ENCODE data around the gene ART4. TPM values are rescaled to one million over a fixed set of nuclear protein-coding genes. Genes with fewer than 3 reads are reported as not detected.

Gene ART4
- total RNA-seq, 1 experiment from 2014 or later: not detected

GRCh38 chr12:14780859-14781258 is 62.5 kb downstream of the ART4 start:
- no peak for DNase-seq (ENCODE audit: low read depth, low spot score)
- Histone ChIP-seq H3K4me1 (ENCODE audit: control insufficient read depth in 1 of 2, insufficient read depth in 2 of 2, low read length in 2 of 2) (peaks cover 18 to 19% of the 10 kb centered on the region in 2 experiments), H3K9me3 (ENCODE audit: control insufficient read depth in 1 of 2, insufficient read depth in 1 of 2, low read depth in 1 of 2, low read length in 2 of 2) (no peaks in the 10 kb centered on the region), H3K36me3 (ENCODE audit: control insufficient read depth in 1 of 2, insufficient read depth in 2 of 2, low read length in 2 of 2) (peaks cover 3 to 6% of the 10 kb centered on the region in 2 experiments; a peak in 3 of 4 replicates), H3K9ac (ENCODE audit: low read length) (no peak overlapping the region), H2AFZ (ENCODE audit: low read depth, low read length, poor library complexity, severe bottlenecking) (no peak overlapping the region), H3K79me2 (ENCODE audit: insufficient read depth, low read length) (no peaks in the 10 kb centered on the region), H3K27ac (ENCODE audit: low read depth, low read length) (no peak overlapping the region), H3K9me2 (ENCODE audit: insufficient read depth) (no peaks in the 10 kb centered on the region), H4K20me1 (ENCODE audit: insufficient read depth) (no peaks in the 10 kb centered on the region), H3K27me3 (ENCODE audit: insufficient read depth, low read length) (no peaks in the 10 kb centered on the region), H3K4me3 (replicated peaks in 1 of 2; ENCODE audit: low read depth in 1 of 2, low read length in 2 of 2) (no peak overlapping the region), H3K4me2 (ENCODE audit: low read length) (no peak overlapping the region)
- BruUV-seq (replicated peaks): no TSS peak
- ChIA-PET RAD21 (ENCODE audit: low non-redundant PET in 1 of 2, low total read pairs in 2 of 2, uncharacterized antibody in 2 of 2, unreplicated experiment in 2 of 2) (no interaction called here), CTCF (no interaction called here), POLR2A (interaction anchor here (1.6 kb wide), 1 partner anchor 10 kb away, joined by 5 read pairs; a partner anchor contains a TSS)
- no peak for ATAC-seq
- no peak for TF ChIP-seq POLR2A (IDR thresholded peaks at IDR 0.05; ENCODE audit: borderline replicate concordance, extremely low read depth, insufficient read depth, insufficient read length)
- TF ChIP-seq JUND (IDR thresholded peaks at IDR 0.05): no peak
- no peak for TF ChIP-seq EZH2 (IDR thresholded peaks at IDR 0.05)
- TF ChIP-seq, protein P1, sequence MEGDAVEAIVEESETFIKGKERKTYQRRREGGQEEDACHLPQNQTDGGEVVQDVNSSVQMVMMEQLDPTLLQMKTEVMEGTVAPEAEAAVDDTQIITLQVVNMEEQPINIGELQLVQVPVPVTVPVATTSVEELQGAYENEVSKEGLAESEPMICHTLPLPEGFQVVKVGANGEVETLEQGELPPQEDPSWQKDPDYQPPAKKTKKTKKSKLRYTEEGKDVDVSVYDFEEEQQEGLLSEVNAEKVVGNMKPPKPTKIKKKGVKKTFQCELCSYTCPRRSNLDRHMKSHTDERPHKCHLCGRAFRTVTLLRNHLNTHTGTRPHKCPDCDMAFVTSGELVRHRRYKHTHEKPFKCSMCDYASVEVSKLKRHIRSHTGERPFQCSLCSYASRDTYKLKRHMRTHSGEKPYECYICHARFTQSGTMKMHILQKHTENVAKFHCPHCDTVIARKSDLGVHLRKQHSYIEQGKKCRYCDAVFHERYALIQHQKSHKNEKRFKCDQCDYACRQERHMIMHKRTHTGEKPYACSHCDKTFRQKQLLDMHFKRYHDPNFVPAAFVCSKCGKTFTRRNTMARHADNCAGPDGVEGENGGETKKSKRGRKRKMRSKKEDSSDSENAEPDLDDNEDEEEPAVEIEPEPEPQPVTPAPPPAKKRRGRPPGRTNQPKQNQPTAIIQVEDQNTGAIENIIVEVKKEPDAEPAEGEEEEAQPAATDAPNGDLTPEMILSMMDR (IDR thresholded peaks at IDR 0.05 in 2 of 3, conservative IDR thresholded peaks at IDR 0.05 in 1 of 3; ENCODE audit: borderline replicate concordance in 1 of 3, insufficient read depth in 1 of 3, low read depth in 2 of 3, low read length in 2 of 3): no peak
- no peak for TF ChIP-seq SRF (IDR thresholded peaks at IDR 0.05; ENCODE audit: low read depth)
- TF ChIP-seq, protein P2, sequence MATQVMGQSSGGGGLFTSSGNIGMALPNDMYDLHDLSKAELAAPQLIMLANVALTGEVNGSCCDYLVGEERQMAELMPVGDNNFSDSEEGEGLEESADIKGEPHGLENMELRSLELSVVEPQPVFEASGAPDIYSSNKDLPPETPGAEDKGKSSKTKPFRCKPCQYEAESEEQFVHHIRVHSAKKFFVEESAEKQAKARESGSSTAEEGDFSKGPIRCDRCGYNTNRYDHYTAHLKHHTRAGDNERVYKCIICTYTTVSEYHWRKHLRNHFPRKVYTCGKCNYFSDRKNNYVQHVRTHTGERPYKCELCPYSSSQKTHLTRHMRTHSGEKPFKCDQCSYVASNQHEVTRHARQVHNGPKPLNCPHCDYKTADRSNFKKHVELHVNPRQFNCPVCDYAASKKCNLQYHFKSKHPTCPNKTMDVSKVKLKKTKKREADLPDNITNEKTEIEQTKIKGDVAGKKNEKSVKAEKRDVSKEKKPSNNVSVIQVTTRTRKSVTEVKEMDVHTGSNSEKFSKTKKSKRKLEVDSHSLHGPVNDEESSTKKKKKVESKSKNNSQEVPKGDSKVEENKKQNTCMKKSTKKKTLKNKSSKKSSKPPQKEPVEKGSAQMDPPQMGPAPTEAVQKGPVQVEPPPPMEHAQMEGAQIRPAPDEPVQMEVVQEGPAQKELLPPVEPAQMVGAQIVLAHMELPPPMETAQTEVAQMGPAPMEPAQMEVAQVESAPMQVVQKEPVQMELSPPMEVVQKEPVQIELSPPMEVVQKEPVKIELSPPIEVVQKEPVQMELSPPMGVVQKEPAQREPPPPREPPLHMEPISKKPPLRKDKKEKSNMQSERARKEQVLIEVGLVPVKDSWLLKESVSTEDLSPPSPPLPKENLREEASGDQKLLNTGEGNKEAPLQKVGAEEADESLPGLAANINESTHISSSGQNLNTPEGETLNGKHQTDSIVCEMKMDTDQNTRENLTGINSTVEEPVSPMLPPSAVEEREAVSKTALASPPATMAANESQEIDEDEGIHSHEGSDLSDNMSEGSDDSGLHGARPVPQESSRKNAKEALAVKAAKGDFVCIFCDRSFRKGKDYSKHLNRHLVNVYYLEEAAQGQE (IDR thresholded peaks at IDR 0.05; ENCODE audit: low read depth): no peak
- TF ChIP-seq RAD21 (IDR thresholded peaks at IDR 0.05; ENCODE audit: low read depth): no peak
- intact Hi-C loops (cut with micrococcal nuclease): no loop called here
